Esophagus squamous epithelium (tissue), 5 donors: ENCODE measurements around the gene NMU. TPM values are rescaled to one million over a fixed set of nuclear protein-coding genes. Genes with fewer than 3 reads are reported as not detected.

ENCODE experiments used
- DNase-seq: peaks from one replicate; lab custom pipeline; 2025; lab: John Stamatoyannopoulos, UW
- H3K27ac ChIP-seq, 4 donors: fragments of 200-600 bp; sonication (generic); one replicate each; pipeline ENCODE4 v1.5.1; 2016 to 2019; ENCODE audit warnings: mild to moderate bottlenecking in 1 of 4
- H3K27me3 ChIP-seq, 4 donors: fragments of 200-600 bp; sonication (generic); 1 replicate in 3 of 4; 2 replicates in 1 of 4; pipeline versions ENCODE4 v1.5.1 to v1.6.0; 2017 to 2021; ENCODE audit warnings: antibody characterized with exemption in 1 of 4
- H3K36me3 ChIP-seq, 3 donors: fragments of 200-600 bp; sonication (generic); one replicate each; pipeline ENCODE4 v1.5.1; 2016 to 2019
- H3K4me1 ChIP-seq, 3 donors: fragments of 200-600 bp; sonication (generic); one replicate each; pipeline ENCODE4 v1.5.1; 2017 to 2019
- H3K4me3 ChIP-seq, 4 donors: fragments of 200-600 bp; sonication (generic); 1 replicate in 3 of 4; 2 replicates in 1 of 4; pipeline ENCODE4 v1.5.1; 2016 to 2019; ENCODE audit warnings: mild to moderate bottlenecking in 2 of 4, moderate library complexity in 1 of 4
- H3K9me3 ChIP-seq, 3 donors: fragments of 200-600 bp; sonication (generic); one replicate each; pipeline ENCODE4 v1.5.1; 2016 to 2019
- POLR2A ChIP-seq, 4 donors: fragments of 450-650 bp; IDR thresholded peaks; one replicate each; pipeline ENCODE4 v1.6.1; 2017; ENCODE audit warnings: antibody characterized with exemption in 4 of 4, mild to moderate bottlenecking in 4 of 4, moderate library complexity in 3 of 4
- WGBS, 2 donors: methylation state at CpG; one replicate each; pipeline ENCODE4 v1.1.5; 2018; 5-methylcytosine and 5-hydroxymethylcytosine counted together
- intact Hi-C: fragments of 100-400 bp; cut with DNase I; formaldehyde crosslinking; loops from one replicate; pipeline ENCODE4 v1.15.0; 2022
- total RNA-seq, 4 donors: library from RNA; depleted of rRNA; stranded (reverse); fragments of >200 nt; gene quantifications; one replicate each; pipeline ENCODE4 v1.1.0, GENCODE V29; 2016
- TF ChIP-seq, protein P1 (sequence below), 6 experiments: fragments of 450-650 bp in 4 of 6; fragments of 200-600 bp in 2 of 6; sonication (generic) in 2 of 6; IDR thresholded peaks; one replicate each; pipeline ENCODE4 v1.5.1; 2016 to 2019; ENCODE audit warnings: antibody characterized with exemption in 6 of 6, mild to moderate bottlenecking in 4 of 6, moderate library complexity in 4 of 6
- donor health status: DM: yes; HTN: yes; CAD: no.

NMU gene
- total RNA-seq, 4 donors from 2014 or later: 110 to 137 (median 116) TPM

DNA sequence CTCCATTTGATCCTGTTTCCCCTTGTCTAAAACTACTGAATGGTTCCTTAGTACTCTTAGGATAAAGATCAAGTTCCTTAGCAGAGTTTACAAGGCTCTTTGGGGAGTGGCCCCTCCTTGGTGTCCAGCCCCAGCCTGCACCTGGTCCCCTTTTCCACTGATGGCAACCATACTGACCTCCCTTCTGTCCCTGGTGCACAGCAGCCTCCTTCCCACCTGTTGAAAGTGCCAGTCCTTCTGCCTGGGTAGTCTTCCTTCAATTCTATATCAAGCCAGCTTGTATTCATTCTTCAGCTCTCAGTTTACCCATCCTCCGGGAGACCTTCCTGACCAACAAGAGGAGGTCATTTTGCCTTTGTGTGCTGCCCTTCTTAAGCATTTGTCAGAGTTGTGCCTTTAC is 30.4 kb upstream of the NMU start:
- Histone ChIP-seq H3K4me1 (no peaks in the 10 kb centered on the region), H3K4me3 (no peak overlapping the region), H3K9me3 (no peaks in the 10 kb centered on the region), H3K27me3 (peaks cover 0 to 5% (median 0%) of the 10 kb centered on the region in 4 donors), H3K27ac (no peak overlapping the region), H3K36me3 (no peaks in the 10 kb centered on the region)
- intact Hi-C loops: no loop called here
- 83 to 94% methylated on average over 1 of the region's 1 CpG for WGBS, 2 donors
- no peak for DNase-seq
- no peak for TF ChIP-seq POLR2A (IDR thresholded peaks at IDR 0.05)
- TF ChIP-seq, protein P1, sequence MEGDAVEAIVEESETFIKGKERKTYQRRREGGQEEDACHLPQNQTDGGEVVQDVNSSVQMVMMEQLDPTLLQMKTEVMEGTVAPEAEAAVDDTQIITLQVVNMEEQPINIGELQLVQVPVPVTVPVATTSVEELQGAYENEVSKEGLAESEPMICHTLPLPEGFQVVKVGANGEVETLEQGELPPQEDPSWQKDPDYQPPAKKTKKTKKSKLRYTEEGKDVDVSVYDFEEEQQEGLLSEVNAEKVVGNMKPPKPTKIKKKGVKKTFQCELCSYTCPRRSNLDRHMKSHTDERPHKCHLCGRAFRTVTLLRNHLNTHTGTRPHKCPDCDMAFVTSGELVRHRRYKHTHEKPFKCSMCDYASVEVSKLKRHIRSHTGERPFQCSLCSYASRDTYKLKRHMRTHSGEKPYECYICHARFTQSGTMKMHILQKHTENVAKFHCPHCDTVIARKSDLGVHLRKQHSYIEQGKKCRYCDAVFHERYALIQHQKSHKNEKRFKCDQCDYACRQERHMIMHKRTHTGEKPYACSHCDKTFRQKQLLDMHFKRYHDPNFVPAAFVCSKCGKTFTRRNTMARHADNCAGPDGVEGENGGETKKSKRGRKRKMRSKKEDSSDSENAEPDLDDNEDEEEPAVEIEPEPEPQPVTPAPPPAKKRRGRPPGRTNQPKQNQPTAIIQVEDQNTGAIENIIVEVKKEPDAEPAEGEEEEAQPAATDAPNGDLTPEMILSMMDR (IDR thresholded peaks at IDR 0.05): no peak

DNA sequence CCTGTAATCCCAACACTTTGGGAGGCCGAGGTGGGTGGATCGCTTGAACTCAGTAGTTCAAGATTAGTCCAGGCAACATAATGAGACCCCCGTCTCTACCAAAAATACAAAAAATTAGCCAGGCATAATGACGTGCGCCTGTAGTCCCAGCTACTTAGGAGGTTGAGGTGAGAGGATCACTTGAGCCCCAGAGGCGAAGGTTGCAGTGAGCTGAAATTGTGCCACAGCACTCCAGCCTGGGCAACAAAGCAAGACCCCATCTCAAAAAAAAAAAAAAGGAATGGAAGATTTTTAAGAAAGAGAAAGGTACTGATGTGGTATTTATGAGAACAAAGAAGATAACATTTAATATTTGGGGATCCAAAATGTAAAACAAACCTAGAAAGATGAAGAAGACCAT is 27.0 kb upstream of the NMU start:
- Histone ChIP-seq H3K27ac (no peak overlapping the region), H3K9me3 (no peaks in the 10 kb centered on the region), H3K27me3 (no peaks in the 10 kb centered on the region), H3K4me3 (no peak overlapping the region), H3K4me1 (no peaks in the 10 kb centered on the region), H3K36me3 (no peaks in the 10 kb centered on the region)
- WGBS, 2 donors: 84 to 87% methylated on average over 6 of the region's 6 CpGs
- no peak for DNase-seq
- TF ChIP-seq, protein P1 (IDR thresholded peaks at IDR 0.05): no peak
- TF ChIP-seq POLR2A (IDR thresholded peaks at IDR 0.05): no peak
- intact Hi-C loops: no loop called here

DNA sequence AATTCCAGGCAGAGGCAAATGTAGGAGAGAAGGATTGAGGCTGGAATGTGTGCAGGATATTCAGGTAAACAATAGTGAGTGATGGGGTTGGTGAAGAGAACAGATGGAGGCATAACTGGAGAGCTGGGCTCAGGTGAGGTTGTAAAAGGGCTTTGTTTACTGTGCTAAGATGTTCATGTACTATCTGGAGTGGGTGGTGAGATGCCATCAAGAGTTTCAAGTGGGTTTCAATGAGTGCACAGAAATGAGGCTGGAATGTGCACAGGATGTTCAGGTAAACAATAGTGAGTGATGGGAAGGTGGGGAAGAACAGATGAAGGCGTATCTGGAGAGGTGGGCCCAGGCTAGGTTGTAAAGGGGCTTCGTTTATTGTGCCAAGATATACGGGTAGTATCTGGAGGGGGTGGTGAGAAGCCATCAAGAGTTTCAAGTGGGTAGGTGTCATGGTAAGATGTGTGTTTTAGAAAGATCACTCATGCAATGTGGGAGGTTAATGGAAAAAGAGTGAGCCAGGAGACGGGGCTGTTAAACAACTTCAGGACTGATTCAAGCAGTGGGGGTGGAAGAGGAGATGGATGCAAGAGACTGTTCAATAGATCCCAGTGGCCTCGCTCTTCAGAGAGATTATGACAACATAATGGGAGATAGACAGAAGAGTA is 25.4 kb upstream of the NMU start:
- no peak overlapping the region for H3K4me3 ChIP-seq
- no peak overlapping the region for H3K27ac ChIP-seq
- DNase-seq: no peak
- 54 to 63% methylated on average over 5 of the region's 5 CpGs for WGBS, 2 donors
- intact Hi-C loops: no loop called here
- TF ChIP-seq POLR2A (IDR thresholded peaks at IDR 0.05): no peak
- TF ChIP-seq, protein P1 (IDR thresholded peaks at IDR 0.05): no peak
- H3K27me3 ChIP-seq: no peaks in the 10 kb centered on the region
- no peaks in the 10 kb centered on the region for H3K9me3 ChIP-seq
- H3K36me3 ChIP-seq: no peaks in the 10 kb centered on the region
- H3K4me1 ChIP-seq: no peaks in the 10 kb centered on the region

DNA sequence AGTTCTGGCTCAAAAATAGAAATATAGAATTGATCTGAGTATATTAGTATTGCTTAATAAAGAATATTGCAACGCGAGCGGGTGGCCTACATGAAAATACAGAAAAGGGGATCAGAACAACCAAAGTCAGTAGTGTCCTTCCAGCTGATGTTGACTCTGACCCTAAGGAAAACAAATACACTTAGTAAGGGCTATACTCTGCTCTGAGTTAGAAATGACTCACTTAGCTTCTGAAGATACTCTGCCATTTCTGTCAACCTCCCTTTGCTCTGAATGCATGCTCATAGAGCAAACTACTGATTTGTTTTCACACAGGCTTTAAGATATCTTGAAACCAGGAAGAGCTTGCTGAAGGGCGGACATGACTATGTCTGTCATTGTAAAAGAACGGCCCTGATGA is 22.6 kb upstream of the NMU start:
- 91 to 93% methylated on average over 5 of the region's 5 CpGs for WGBS, 2 donors
- Histone ChIP-seq H3K9me3 (no peaks in the 10 kb centered on the region), H3K27me3 (no peaks in the 10 kb centered on the region), H3K4me1 (no peaks in the 10 kb centered on the region), H3K4me3 (no peak overlapping the region), H3K27ac (no peak overlapping the region), H3K36me3 (no peaks in the 10 kb centered on the region)
- no peak for DNase-seq
- intact Hi-C loops: no loop called here
- TF ChIP-seq, protein P1 (IDR thresholded peaks at IDR 0.05): no peak

DNA sequence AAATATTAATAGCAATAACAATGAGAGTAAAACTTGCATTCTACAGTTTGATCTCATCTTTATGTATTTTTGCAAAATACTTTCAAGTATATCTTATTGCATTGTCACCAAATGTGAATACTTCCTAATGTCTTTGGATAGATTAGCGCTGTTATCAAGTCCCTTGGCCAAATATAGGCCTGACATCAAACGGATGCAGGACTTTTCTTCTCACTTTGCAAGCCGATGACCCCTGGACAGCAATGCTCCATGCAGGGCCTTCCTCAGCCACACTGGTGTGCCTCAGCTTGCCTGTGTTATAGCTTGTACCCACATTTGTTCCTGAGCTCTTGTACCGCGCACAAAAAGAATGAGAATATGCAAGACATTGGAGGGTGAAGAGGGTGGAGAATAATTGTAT is 18.0 kb upstream of the NMU start:
- 76 to 84% methylated on average over 3 to 5 of the region's 5 CpGs for WGBS, 2 donors
- DNase-seq: no peak
- no peaks in the 10 kb centered on the region for H3K27me3 ChIP-seq
- H3K4me3 ChIP-seq: no peak overlapping the region
- no peak overlapping the region for H3K27ac ChIP-seq
- TF ChIP-seq, protein P1 (IDR thresholded peaks at IDR 0.05): no peak
- no peak for TF ChIP-seq POLR2A (IDR thresholded peaks at IDR 0.05)
- no peaks in the 10 kb centered on the region for H3K9me3 ChIP-seq
- no peaks in the 10 kb centered on the region for H3K36me3 ChIP-seq
- intact Hi-C loops: no loop called here
- no peaks in the 10 kb centered on the region for H3K4me1 ChIP-seq
